IPS DF 19.7 (cell line): Measurements from ENCODE around the gene MROH8.

Experiments used
- DNase-seq: peaks from one replicate; pipeline ENCODE4 v3.0.0-alpha.2; 2013; ENCODE audit warnings: low read depth, low spot score

MROH8 gene

GRCh38 chr20:37178839-37179682, at the start of gene MROH8, which contains the start of gene RPN2:
Gene MROH8 (minus strand): TSS chr20:37179548.
Gene RPN2 (plus strand): TSS chr20:37179330. CDS start chr20:37179357, 27 bp downstream.
- peak; percentile 94 for DNase-seq

- no peak for DNase-seq
Observed at GRCh38 chr20:37228656-37229055, 49.3 kb upstream of the MROH8 start.

GRCh38 chr20:37228082-37228481, 48.7 kb upstream of the MROH8 start:
- DNase-seq: no peak

GRCh38 chr20:37226889-37227288, 47.5 kb upstream of the MROH8 start:
- no peak for DNase-seq

- DNase-seq: no peak
Observed at GRCh38 chr20:37225146-37225545, 45.8 kb upstream of the MROH8 start.

- no peak for DNase-seq
Observed at GRCh38 chr20:37223053-37223452, 43.7 kb upstream of the MROH8 start.

- DNase-seq: no peak
Observed at GRCh38 chr20:37222086-37222485, 42.7 kb upstream of the MROH8 start.

- no peak for DNase-seq
Observed at GRCh38 chr20:37220731-37221130, 41.4 kb upstream of the MROH8 start.

GRCh38 chr20:37219751-37220668, 40.7 kb upstream of the MROH8 start:
- DNase-seq: no peak

- no peak for DNase-seq
Observed at GRCh38 chr20:37218976-37219375, 39.6 kb upstream of the MROH8 start.

GRCh38 chr20:37218441-37218840, 39.1 kb upstream of the MROH8 start:
- DNase-seq: no peak

GRCh38 chr20:37209661-37210314, 30.4 kb upstream of the MROH8 start:
- DNase-seq: no peak

GRCh38 chr20:37209193-37209592, 29.8 kb upstream of the MROH8 start:
- no peak for DNase-seq

- no peak for DNase-seq
Observed at GRCh38 chr20:37207171-37207570, 27.8 kb upstream of the MROH8 start.

- no peak for DNase-seq
Observed at GRCh38 chr20:37205794-37206193, 26.4 kb upstream of the MROH8 start.

GRCh38 chr20:37205130-37205529, 25.8 kb upstream of the MROH8 start:
- no peak for DNase-seq

- no peak for DNase-seq
Observed at GRCh38 chr20:37204056-37204455, 24.7 kb upstream of the MROH8 start.

- DNase-seq: no peak
Observed at GRCh38 chr20:37202267-37202943, 23.1 kb upstream of the MROH8 start.

GRCh38 chr20:37201827-37202162, 22.4 kb upstream of the MROH8 start:
- DNase-seq: no peak

GRCh38 chr20:37200926-37201826, 21.8 kb upstream of the MROH8 start:
- no peak for DNase-seq
